Fibroblast of mammary gland (primary cell): ENCODE results near the gene MYH7B.
A peak's percentile ranks its signal among the peaks of the same experiment; 100 is the strongest.

Source experiments
- DNase-seq: peaks from one replicate; pipeline ENCODE4 v3.0.0-alpha.2; 2010; ENCODE audit warnings: low read depth
- H3K4me3 ChIP-seq: 2 replicates; pipeline ENCODE4 v1.5.1; 2011; ENCODE audit warnings: low read depth, mild to moderate bottlenecking, low read length, moderate library complexity; ENCODE audit not compliant: control insufficient read depth
- CTCF ChIP-seq: conservative IDR thresholded peaks from 2 replicates; pipeline ENCODE4 v1.5.1; 2011; ENCODE audit warnings: low read depth, low read length, inconsistent platforms; ENCODE audit not compliant: control insufficient read depth, insufficient read depth

MYH7B gene

DNA sequence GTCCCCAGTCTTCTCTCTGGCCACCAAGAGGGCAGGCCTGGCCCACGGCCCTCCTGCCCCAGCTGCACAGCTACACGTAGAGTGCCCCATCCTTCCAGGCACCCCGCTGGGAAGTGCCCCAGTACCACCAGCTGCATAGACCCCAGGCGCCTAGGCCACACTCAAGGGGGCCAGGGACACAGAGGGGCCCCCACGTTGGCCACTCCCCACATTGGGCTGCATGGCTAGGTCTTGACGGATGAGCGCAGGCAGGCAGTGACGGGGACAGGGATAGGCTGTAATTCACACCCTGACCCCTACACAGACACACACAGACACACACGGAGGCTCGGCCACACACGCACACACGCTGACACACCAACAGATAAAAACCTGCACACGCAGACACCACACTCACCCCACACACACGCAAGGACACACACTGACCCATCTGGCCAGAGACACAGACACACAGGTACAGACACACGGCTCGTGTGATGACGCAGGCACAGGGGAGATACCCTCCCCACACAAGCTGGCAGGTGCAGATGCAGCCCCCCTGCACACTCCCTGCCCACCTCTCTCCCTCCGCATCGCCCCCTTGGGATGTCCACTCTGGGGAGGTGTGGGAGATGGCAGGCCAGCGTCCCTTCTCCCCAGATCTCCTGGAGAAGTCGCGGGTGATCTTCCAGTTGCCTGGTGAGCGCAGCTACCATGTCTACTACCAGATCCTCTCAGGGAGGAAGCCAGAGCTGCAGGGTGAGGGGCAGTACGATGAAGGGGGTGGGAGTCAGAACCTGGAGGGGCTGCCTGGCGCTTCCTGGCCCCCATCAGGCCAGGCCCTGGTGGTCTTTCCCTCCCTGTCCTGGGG, 30.0 kb downstream of the MYH7B start:
- H3K4me3 ChIP-seq: no peak overlapping the region
- DNase-seq: no peak
- TF ChIP-seq CTCF: no peak

DNA sequence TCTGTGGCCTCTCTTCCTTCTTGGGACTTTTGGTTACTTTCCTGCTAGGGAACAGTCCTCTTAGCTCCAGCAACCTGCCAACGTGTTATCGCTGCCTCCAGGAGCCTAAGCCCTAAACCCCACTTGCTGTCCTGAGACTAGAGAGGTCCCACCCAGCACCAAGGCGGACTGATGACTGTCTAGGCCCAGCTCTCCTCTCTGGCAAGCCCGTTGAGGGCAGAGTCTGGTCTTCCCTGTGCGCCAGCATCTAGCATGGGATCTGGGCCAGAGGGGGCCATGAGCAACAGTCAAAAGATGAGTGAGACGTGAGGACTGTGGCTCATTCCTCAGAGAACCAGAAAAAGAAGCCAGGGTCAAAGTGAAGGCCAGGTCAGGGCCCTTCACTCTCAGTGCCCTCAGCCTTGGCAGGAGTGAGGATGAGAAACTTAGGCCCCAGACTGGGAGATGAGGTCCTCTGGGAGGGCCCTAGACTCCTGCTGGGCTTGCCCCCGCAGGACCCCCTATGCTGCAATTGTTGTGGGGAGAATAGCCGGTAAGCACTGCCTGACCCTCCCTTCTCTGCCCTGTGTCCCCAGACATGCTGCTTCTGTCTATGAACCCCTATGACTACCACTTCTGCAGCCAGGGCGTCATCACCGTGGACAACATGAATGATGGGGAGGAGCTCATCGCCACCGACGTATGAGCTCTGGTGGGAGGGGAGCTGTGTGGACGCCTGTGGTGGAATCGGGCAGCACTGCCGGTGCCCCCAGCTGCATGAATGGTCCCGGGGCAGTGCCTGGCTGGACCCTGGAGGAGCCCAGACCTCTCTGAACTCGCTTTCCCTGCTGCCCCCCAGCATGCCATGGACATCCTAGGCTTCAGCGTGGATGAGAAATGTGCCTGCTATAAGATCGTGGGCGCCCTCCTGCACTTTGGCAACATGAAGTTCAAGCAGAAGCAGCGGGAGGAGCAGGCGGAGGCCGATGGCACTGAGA, 30.9 kb downstream of the MYH7B start:
- no peak for TF ChIP-seq CTCF
- peak; percentile 38 for DNase-seq
- no peak overlapping the region for H3K4me3 ChIP-seq

DNA sequence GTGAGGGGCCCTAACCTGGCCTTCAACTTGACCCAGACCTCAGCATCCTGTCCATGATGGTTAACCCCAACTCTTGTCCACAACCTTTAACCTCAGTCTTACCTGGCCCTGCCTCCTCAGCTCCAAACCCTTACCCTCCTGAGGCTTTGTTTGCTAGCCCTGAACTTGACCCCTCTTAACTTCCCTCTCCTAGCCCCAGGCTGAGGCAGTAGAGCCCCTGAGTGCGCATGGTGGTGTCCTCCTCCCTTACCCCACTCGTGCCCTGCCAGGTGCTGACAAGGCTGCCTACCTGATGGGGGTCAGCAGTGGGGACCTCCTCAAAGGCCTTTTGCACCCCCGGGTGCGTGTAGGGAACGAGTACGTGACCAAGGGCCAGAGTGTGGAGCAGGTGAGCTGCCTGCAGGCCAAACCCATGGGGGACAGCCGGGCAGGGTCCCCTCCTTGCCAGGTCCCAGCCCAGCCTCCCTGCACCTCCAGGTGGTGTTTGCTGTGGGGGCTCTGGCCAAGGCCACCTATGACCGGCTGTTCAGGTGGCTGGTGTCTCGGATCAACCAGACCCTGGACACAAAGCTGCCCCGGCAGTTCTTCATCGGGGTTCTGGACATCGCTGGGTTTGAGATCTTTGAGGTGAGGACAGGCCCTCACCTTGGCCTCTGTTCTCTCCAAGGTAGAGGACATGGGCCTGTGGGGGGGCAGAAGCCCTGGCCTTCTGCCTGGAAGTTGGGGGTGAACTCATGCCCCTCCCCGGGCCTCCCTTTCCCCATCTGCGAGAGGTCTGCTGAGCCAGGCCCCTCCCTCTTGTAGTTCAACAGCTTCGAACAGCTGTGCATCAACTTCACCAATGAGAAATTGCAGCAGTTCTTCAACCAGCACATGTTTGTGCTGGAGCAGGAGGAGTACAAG, 31.9 kb downstream of the MYH7B start:
- no peak for TF ChIP-seq CTCF
- no peak for DNase-seq
- no peak overlapping the region for H3K4me3 ChIP-seq

DNA sequence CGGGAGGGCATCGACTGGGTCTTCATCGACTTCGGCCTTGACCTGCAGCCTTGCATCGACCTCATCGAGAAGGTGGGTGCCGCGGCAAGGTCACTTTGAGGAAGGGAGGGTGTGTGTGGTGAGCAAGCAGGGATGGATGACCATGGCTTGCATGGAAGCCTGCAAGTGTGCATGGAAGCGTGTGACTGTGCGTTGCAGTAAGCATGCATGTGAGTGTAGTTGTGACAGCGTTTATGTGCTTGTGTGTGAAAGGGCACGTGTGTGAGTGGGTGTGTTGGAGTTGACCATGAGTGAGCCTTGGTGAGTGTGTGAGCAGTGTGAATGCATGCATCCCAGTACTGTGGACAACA, 32.5 kb downstream of the MYH7B start:
- DNase-seq: peak; percentile 23
- no peak overlapping the region for H3K4me3 ChIP-seq
- TF ChIP-seq CTCF: no peak

GRCh38 chr20:34989118-34989517, 33.5 kb downstream of the MYH7B start:
- TF ChIP-seq CTCF: no peak
- no peak for DNase-seq
- H3K4me3 ChIP-seq: no peak overlapping the region

DNA sequence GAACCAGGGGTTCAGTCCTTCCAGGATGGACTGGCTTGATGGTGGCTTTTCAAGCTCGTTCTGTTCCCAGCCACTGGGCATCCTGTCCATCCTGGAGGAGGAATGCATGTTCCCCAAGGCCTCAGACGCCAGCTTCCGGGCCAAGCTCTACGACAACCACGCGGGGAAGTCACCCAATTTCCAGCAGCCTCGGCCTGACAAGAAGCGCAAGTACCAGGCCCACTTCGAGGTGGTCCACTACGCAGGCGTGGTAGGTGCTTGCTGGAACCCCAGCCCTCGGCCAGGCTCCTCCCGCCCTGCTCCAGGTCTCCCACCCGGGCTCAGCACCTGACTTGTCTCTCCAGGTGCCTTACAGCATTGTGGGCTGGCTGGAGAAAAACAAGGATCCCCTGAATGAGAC, 34.0 kb downstream of the MYH7B start:
- DNase-seq: no peak
- TF ChIP-seq CTCF: no peak
- H3K4me3 ChIP-seq: no peak overlapping the region
